HepG2 (cell line): ENCODE data around the gene DAG1. TPM values are rescaled to one million over a fixed set of nuclear protein-coding genes. Genes with fewer than 3 reads are reported as not detected.

ENCODE experiments used
- AGO2 ChIP-seq: fragments of 200-400 bp; formaldehyde crosslinking; optimal IDR thresholded peaks from 2 replicates; pipeline ENCODE3; 2017; ENCODE audit warnings: mild to moderate bottlenecking, low read depth, low read length, moderate library complexity
- ARHGAP35 ChIP-seq: sonication (generic); formaldehyde crosslinking; IDR thresholded peaks from 2 replicates; pipeline ENCODE4 v1.9.0; 2022; ENCODE audit warnings: mild to moderate bottlenecking, inconsistent platforms, moderate library complexity, missing genetic modification reagents, borderline replicate concordance
- CEBPG ChIP-seq: IDR thresholded peaks from 2 replicates; pipeline ENCODE4 v1.6.1; 2016
- CSRNP2 ChIP-seq: sonication (generic); formaldehyde crosslinking; conservative IDR thresholded peaks from 2 replicates; pipeline ENCODE4 v1.8.0; 2022; ENCODE audit warnings: low read depth, missing genetic modification reagents
- ELF3 ChIP-seq: IDR thresholded peaks from 2 replicates; pipeline ENCODE4 v1.6.1; 2016; ENCODE audit warnings: missing genetic modification reagents, missing compliant biosample characterization
- HNF4A ChIP-seq: sonication (generic); formaldehyde crosslinking; IDR thresholded peaks from 2 replicates; pipeline ENCODE4 v1.4.0; 2020; ENCODE audit warnings: missing genetic modification reagents
- HNRNPL ChIP-seq: fragments of 200-400 bp; formaldehyde crosslinking; IDR thresholded peaks from 2 replicates; pipeline ENCODE4 v1.6.1; 2017; ENCODE audit warnings: mild to moderate bottlenecking, low read depth, low read length
- IRF2 ChIP-seq: IDR thresholded peaks from 2 replicates; pipeline ENCODE4 v1.6.1; 2018; ENCODE audit warnings: missing genetic modification reagents, missing compliant biosample characterization
- SATB2 ChIP-seq: sonication (generic); formaldehyde crosslinking; IDR thresholded peaks from 2 replicates; pipeline ENCODE4 v1.5.0; 2020; ENCODE audit warnings: missing genetic modification reagents
- SKIL ChIP-seq: sonication (generic); formaldehyde crosslinking; IDR thresholded peaks from 2 replicates; pipeline ENCODE4 v1.8.0; 2022; ENCODE audit warnings: missing genetic modification reagents, mild to moderate bottlenecking, moderate library complexity, borderline replicate concordance
- SP140L ChIP-seq: sonication (generic); formaldehyde crosslinking; IDR thresholded peaks from 2 replicates; pipeline ENCODE4 v1.4.0; 2020; ENCODE audit warnings: missing genetic modification reagents, borderline replicate concordance
- TOPORS ChIP-seq: sonication (generic); formaldehyde crosslinking; IDR thresholded peaks from 2 replicates; pipeline ENCODE4 v1.8.0; 2023; ENCODE audit warnings: mild to moderate bottlenecking, missing genetic modification reagents
- U2AF1 ChIP-seq: fragments of 200-400 bp; formaldehyde crosslinking; optimal IDR thresholded peaks from 2 replicates; pipeline ENCODE3; 2017; ENCODE audit warnings: mild to moderate bottlenecking, low read depth, low read length
- ZKSCAN8 ChIP-seq: IDR thresholded peaks from 2 replicates; pipeline ENCODE4 v1.6.1; 2016; ENCODE audit warnings: borderline replicate concordance, missing genetic modification reagents, missing compliant biosample characterization
- ZNF503 ChIP-seq: sonication (generic); formaldehyde crosslinking; IDR thresholded peaks from 2 replicates; pipeline ENCODE4 v1.4.0; 2020; ENCODE audit warnings: missing genetic modification reagents
- ZNF557 ChIP-seq: sonication (generic); formaldehyde crosslinking; IDR thresholded peaks from 2 replicates; pipeline ENCODE4 v1.4.0; 2020; ENCODE audit warnings: missing genetic modification reagents
- ZNF740 ChIP-seq: sonication (generic); formaldehyde crosslinking; IDR thresholded peaks from 2 replicates; pipeline ENCODE4 v1.4.0; 2020; ENCODE audit warnings: missing genetic modification reagents
- ZNF83 ChIP-seq: sonication (generic); formaldehyde crosslinking; IDR thresholded peaks from 2 replicates; pipeline ENCODE4 v1.4.0; 2020; ENCODE audit warnings: missing genetic modification reagents, mild to moderate bottlenecking, borderline replicate concordance
- ZNF891 ChIP-seq: sonication (generic); formaldehyde crosslinking; IDR thresholded peaks from 2 replicates; pipeline ENCODE4 v1.5.0; 2020; ENCODE audit warnings: mild to moderate bottlenecking, missing genetic modification reagents
- polyA plus RNA-seq, 8 experiments: library from polyadenylated mRNA; depleted of rRNA in 3 of 8; stranded (reverse) in 7 of 8; unstranded in 1 of 8; fragments of >200 nt; fragmentation: Illumina TruSeq in 4 of 8; extraction: Trizol in 4 of 8; gene quantifications; 2 replicates each; pipeline versions ENCODE4 v1.2.1 to v1.2.3, GENCODE V29; 2011 to 2016; ENCODE audit warnings: low read depth in 4 of 8, missing spikeins in 1 of 8, mixed read lengths in 1 of 8; ENCODE audit not compliant: insufficient read depth in 1 of 8
- total RNA-seq, 5 experiments: library from RNA; depleted of rRNA; stranded (reverse); fragments of >200 nt; fragmentation: Illumina TruSeq; extraction: Trizol; gene quantifications; 2 replicates each; pipeline ENCODE4 v1.2.3, GENCODE V29; 2016; ENCODE audit warnings: low read depth in 1 of 5
- TF ChIP-seq, protein P1 (sequence below): sonication (generic); formaldehyde crosslinking; IDR thresholded peaks from 2 replicates; pipeline ENCODE4 v1.4.0; 2020; ENCODE audit warnings: missing genetic modification reagents

The DAG1 gene
- total and polyA plus RNA-seq, 2 of the 13 experiments (the other 11 are each of a cell fraction or from before 2014, with no cell fraction given), result 47.3 to 50.4 TPM

- TF ChIP-seq SKIL (no peak), CSRNP2 (CRISPR knock-in tag) (no peak), ZNF740 (no peak), ZNF891 (CRISPR knock-in tag) (peak; percentile 59; the same call in 1 of the 2 replicates), AGO2 (no peak), CEBPG (CRISPR knock-in tag) (no peak), HNRNPL (0 out of 2 replicates have a peak, but pooled peaks have one; percentile 28), ZNF83 (CRISPR knock-in tag) (no peak), U2AF1 (no peak), ZNF557 (CRISPR knock-in tag) (no peak), ZKSCAN8 (no peak), SATB2 (CRISPR knock-in tag) (no peak), TOPORS (CRISPR knock-in tag) (no peak), ARHGAP35 (CRISPR knock-in tag) (no peak), IRF2 (CRISPR knock-in tag) (no peak; the same call in 1 of the 2 replicates), SP140L (CRISPR knock-in tag) (no peak), ZNF503 (no peak), ELF3 (CRISPR knock-in tag) (0 out of 2 replicates have a peak, but pooled peaks have one; percentile 47), HNF4A (no peak)
- TF ChIP-seq, protein P1, sequence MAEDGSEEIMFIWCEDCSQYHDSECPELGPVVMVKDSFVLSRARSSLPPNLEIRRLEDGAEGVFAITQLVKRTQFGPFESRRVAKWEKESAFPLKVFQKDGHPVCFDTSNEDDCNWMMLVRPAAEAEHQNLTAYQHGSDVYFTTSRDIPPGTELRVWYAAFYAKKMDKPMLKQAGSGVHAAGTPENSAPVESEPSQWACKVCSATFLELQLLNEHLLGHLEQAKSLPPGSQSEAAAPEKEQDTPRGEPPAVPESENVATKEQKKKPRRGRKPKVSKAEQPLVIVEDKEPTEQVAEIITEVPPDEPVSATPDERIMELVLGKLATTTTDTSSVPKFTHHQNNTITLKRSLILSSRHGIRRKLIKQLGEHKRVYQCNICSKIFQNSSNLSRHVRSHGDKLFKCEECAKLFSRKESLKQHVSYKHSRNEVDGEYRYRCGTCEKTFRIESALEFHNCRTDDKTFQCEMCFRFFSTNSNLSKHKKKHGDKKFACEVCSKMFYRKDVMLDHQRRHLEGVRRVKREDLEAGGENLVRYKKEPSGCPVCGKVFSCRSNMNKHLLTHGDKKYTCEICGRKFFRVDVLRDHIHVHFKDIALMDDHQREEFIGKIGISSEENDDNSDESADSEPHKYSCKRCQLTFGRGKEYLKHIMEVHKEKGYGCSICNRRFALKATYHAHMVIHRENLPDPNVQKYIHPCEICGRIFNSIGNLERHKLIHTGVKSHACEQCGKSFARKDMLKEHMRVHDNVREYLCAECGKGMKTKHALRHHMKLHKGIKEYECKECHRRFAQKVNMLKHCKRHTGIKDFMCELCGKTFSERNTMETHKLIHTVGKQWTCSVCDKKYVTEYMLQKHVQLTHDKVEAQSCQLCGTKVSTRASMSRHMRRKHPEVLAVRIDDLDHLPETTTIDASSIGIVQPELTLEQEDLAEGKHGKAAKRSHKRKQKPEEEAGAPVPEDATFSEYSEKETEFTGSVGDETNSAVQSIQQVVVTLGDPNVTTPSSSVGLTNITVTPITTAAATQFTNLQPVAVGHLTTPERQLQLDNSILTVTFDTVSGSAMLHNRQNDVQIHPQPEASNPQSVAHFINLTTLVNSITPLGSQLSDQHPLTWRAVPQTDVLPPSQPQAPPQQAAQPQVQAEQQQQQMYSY (CRISPR knock-in tag), result peak; percentile 67; the same call in 1 of the 2 replicates
Measured at GRCh38 chr3:49539659-49540560, 69.8 kb downstream of the DAG1 start (continued).
